ENCODE measurements around the gene MPND. TPM values are rescaled to one million over a fixed set of nuclear protein-coding genes. Genes with fewer than 3 reads are reported as not detected.
A peak's percentile ranks its signal among the peaks of the same experiment; 100 is the strongest.

The MPND gene
- total RNA-seq, 1 experiment from 2014 or later: 22.6 TPM

- ChIA-PET POLR2A (ENCODE audit: low non-redundant PET) (interaction anchor here (0.5 kb wide), 1 partner anchor 123 kb away, joined by 7 read pairs; no protein-coding TSS in a partner anchor), CTCF (interaction anchor here (0.7 kb wide), 1 partner anchor 28 kb away, joined by 3 read pairs; the partner anchor contains the start of gene SH3GL1)
These were observed 29.0 kb downstream of the MPND start for GRCh38 chr19:4372165-4373012.

DNA sequence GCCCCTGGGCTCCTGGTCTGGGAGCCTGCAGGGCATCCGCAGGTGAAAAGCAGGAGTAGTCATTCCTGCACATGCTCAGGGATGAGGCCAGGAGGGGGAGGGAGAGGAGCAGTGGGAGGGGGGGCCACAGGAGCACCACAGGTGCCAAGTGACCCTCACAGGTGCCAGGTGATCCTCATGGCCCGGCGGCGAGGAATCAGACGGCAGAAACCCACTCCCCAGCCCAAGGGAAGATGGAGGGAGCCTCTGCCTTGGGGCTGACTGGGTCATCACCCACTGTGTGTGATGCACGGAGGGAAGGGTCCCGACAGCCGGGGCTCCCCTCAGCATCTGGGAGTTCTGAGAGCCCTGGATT lies 29.6 kb downstream of the MPND start:
- ChIA-PET POLR2A (ENCODE audit: low non-redundant PET) (no interaction called here), CTCF (no interaction called here)
- no peaks in the 10 kb centered on the region for H3K9me3 ChIP-seq (ENCODE audit: low read depth, low read length, poor library complexity, severe bottlenecking)
- H3K36me3 ChIP-seq (ENCODE audit: insufficient read depth, low read length, poor library complexity, severe bottlenecking): no peaks in the 10 kb centered on the region
- no peak for DNase-seq (ENCODE audit: low spot score)
- intact Hi-C loops (cut with micrococcal nuclease; ENCODE audit: unreplicated experiment): no loop called here
- H3K27ac ChIP-seq (ENCODE audit: low read depth, low read length, poor library complexity, severe bottlenecking): peak overlapping the region; percentile 16
- BruUV-seq (replicated peaks): no TSS peak
- H3K4me1 ChIP-seq (ENCODE audit: insufficient read depth, low read length, poor library complexity, severe bottlenecking): peaks cover 42% of the 10 kb centered on the region
- no peak overlapping the region for H3K4me3 ChIP-seq (ENCODE audit: low read depth, low read length, poor library complexity, severe bottlenecking)
- H3K27me3 ChIP-seq (replicated peaks; ENCODE audit: insufficient read depth, low read depth, low read length, poor library complexity): no peaks in the 10 kb centered on the region
- TF ChIP-seq EZH2 (IDR thresholded peaks at IDR 0.05; ENCODE audit: borderline replicate concordance, low read depth, low read length, poor library complexity, severe bottlenecking): no peak
- TF ChIP-seq, protein P1, sequence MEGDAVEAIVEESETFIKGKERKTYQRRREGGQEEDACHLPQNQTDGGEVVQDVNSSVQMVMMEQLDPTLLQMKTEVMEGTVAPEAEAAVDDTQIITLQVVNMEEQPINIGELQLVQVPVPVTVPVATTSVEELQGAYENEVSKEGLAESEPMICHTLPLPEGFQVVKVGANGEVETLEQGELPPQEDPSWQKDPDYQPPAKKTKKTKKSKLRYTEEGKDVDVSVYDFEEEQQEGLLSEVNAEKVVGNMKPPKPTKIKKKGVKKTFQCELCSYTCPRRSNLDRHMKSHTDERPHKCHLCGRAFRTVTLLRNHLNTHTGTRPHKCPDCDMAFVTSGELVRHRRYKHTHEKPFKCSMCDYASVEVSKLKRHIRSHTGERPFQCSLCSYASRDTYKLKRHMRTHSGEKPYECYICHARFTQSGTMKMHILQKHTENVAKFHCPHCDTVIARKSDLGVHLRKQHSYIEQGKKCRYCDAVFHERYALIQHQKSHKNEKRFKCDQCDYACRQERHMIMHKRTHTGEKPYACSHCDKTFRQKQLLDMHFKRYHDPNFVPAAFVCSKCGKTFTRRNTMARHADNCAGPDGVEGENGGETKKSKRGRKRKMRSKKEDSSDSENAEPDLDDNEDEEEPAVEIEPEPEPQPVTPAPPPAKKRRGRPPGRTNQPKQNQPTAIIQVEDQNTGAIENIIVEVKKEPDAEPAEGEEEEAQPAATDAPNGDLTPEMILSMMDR (conservative IDR thresholded peaks at IDR 0.05; ENCODE audit: low read depth, low read length): no peak

More at GRCh38 chr19:4372165-4373012, 29.0 kb downstream of the MPND start:
- H3K9me3 ChIP-seq (ENCODE audit: low read depth, low read length, poor library complexity, severe bottlenecking): no peaks in the 10 kb centered on the region
- BruUV-seq (replicated peaks): no TSS peak
- H3K27ac ChIP-seq (ENCODE audit: low read depth, low read length, poor library complexity, severe bottlenecking): peak overlapping the region; percentile 16
- no peaks in the 10 kb centered on the region for H3K36me3 ChIP-seq (ENCODE audit: insufficient read depth, low read length, poor library complexity, severe bottlenecking)
- no peak for DNase-seq (ENCODE audit: low spot score)
- peaks cover 42% of the 10 kb centered on the region for H3K4me1 ChIP-seq (ENCODE audit: insufficient read depth, low read length, poor library complexity, severe bottlenecking)
- TF ChIP-seq, protein P1 (conservative IDR thresholded peaks at IDR 0.05; ENCODE audit: low read depth, low read length): no peak
- no peak for TF ChIP-seq EZH2 (IDR thresholded peaks at IDR 0.05; ENCODE audit: borderline replicate concordance, low read depth, low read length, poor library complexity, severe bottlenecking)
- H3K27me3 ChIP-seq (replicated peaks; ENCODE audit: insufficient read depth, low read depth, low read length, poor library complexity): no peaks in the 10 kb centered on the region
- H3K4me3 ChIP-seq (ENCODE audit: low read depth, low read length, poor library complexity, severe bottlenecking): no peak overlapping the region
- intact Hi-C loops (cut with micrococcal nuclease; ENCODE audit: unreplicated experiment): no loop called here

DNA sequence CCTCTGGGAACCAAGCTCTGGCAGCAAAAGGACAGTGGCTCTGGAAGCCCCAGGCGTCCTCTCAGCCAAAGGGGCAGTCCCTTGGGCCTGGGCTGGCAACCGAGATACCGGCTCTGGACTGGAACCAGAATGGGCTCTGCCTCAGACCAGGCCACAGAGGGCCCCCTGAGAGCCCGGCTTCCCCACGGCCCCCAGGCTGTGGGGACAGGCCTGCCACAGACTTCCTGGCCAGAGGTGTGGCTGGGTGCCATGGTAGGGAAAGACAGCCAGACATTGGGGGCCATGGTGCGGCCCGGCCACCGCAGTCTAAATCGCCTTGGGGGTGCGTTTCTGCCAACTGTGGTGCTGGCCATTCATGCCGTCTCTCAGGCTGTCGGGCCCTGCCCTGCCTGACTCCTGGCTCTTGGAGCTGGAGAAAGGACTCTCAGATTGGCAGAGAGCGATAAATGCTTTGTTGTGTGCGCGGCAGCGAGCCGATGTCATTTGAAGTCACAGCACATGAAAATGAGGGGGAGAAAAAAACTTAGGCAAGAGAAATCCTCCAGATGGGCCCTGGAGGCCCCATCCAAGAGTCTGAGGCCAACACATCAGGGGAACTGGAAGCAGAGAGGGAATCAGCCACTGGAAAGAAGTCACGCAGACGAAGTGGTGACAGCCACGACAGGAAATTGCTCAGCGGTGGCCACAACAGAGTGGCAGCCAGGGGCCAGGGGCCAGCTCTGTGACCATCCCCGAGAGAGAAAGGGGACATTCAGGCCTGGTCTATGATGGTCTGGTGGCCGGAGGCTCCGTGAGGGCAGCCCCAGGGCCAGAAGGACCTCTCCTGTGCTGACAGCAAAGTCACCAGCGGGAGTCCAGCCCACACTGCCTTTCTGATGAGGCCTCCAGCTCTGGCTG lies 30.5 kb downstream of the MPND start:
- intact Hi-C loops (cut with micrococcal nuclease; ENCODE audit: unreplicated experiment): no loop called here
- Histone ChIP-seq H3K4me1 (ENCODE audit: insufficient read depth, low read length, poor library complexity, severe bottlenecking) (peaks cover 43% of the 10 kb centered on the region), H3K27me3 (replicated peaks; ENCODE audit: insufficient read depth, low read depth, low read length, poor library complexity) (no peaks in the 10 kb centered on the region), H3K4me3 (ENCODE audit: low read depth, low read length, poor library complexity, severe bottlenecking) (no peak overlapping the region), H3K9me3 (ENCODE audit: low read depth, low read length, poor library complexity, severe bottlenecking) (no peaks in the 10 kb centered on the region), H3K36me3 (ENCODE audit: insufficient read depth, low read length, poor library complexity, severe bottlenecking) (no peaks in the 10 kb centered on the region), H3K27ac (ENCODE audit: low read depth, low read length, poor library complexity, severe bottlenecking) (peak overlapping the region; percentile 82)
- no peak for TF ChIP-seq EZH2 (IDR thresholded peaks at IDR 0.05; ENCODE audit: borderline replicate concordance, low read depth, low read length, poor library complexity, severe bottlenecking)
- TF ChIP-seq, protein P1 (conservative IDR thresholded peaks at IDR 0.05; ENCODE audit: low read depth, low read length): no peak
- POLR2A ChIA-PET (ENCODE audit: low non-redundant PET): no interaction called here
- CTCF ChIA-PET: interaction anchor here (2.5 kb wide), 1 partner anchor 27 kb away, joined by 12 read pairs; the partner anchor contains the start of gene SH3GL1
- BruUV-seq (replicated peaks): no TSS peak
- DNase-seq (ENCODE audit: low spot score): no peak

Data from A673 (cell line).